HG03378 (cell line): Measurements from ENCODE around the gene CCSER2.

ENCODE experiments used
- ATAC-seq: cut with Tn5 transposase; IDR thresholded peaks from one replicate; pipeline ENCODE4 v1.9.1; 2021; ENCODE audit warnings: mild to moderate bottlenecking, moderate library complexity; ENCODE audit not compliant: unreplicated experiment

CCSER2 gene

GRCh38 chr10:84542522-84543490, 214.4 kb downstream of the CCSER2 start:
- ATAC-seq = no peak

- no peak for ATAC-seq
These were observed 215.6 kb downstream of the CCSER2 start for GRCh38 chr10:84543948-84544347.

GRCh38 chr10:84545651-84546050, 217.3 kb downstream of the CCSER2 start:
- ATAC-seq = no peak

DNA sequence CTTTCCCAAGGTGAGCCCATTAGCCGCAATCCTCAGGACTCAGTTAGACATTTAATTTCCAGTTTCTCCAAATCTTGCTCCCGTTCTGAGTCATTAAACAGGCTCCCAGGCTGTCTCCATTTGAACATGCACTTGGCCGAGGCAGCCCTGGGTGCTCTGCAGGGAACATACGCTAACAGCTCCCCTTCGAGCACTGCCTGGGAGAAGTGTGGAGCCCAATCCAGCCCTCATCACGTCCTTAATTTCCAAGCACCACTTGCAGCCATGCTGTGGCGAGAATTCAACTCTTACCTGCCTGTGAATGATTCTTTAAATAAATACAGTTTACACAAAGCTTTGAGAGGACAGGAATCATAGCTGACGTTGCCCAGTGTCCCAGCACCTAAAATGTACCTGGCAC, 218.2 kb downstream of the CCSER2 start:
- ATAC-seq = no peak

GRCh38 chr10:84547616-84548015, 219.2 kb downstream of the CCSER2 start:
- no peak for ATAC-seq

GRCh38 chr10:84548869-84549268, 220.5 kb downstream of the CCSER2 start:
- no peak for ATAC-seq

- ATAC-seq = no peak
These were observed 221.2 kb downstream of the CCSER2 start for GRCh38 chr10:84549368-84550165.

GRCh38 chr10:84550756-84551436, 222.5 kb downstream of the CCSER2 start:
- ATAC-seq = no peak

- ATAC-seq = peak; percentile 61
These were observed 223.2 kb downstream of the CCSER2 start for GRCh38 chr10:84551437-84552120.

- no peak for ATAC-seq
These were observed 224.1 kb downstream of the CCSER2 start for GRCh38 chr10:84552478-84552877.

DNA sequence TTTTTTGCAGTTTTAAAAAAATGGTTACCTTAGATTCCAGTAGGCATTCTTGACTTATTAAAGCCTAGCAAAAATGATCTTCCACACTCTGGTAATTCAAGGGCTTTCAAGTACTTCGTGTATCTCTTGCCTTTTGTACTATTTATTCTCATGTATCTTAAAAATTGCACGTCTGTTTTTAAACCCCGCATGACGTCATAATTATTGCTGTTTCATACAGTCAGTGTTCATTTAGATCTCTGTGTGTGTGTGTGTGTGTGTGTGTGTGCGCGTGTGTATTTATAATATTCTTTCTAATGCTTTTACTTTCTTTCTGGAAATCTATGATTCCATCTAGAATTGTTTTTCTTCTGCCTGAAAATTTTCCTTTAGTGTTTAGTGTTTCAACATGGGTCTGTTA, 234.2 kb downstream of the CCSER2 start:
- no peak for ATAC-seq

DNA sequence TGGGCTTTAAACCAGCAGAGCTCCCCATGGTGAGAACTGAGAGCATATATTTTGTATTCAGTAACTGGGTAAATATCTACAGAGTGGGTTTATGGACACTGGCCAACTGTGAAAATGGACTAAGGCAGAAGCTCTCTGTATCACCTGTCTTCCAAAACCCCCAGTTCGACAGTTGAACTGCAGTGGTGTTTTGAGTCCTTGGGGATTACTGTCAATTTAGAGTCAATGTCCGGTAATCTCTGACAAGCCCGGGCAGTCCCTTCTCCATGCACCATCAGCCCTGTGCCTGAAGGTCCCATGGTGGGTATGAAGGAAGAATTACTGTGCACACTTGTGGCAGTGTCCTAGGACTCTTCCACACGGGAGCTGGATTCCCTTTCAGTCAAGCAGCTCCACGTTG, 235.0 kb downstream of the CCSER2 start:
- ATAC-seq = peak; percentile 94

DNA sequence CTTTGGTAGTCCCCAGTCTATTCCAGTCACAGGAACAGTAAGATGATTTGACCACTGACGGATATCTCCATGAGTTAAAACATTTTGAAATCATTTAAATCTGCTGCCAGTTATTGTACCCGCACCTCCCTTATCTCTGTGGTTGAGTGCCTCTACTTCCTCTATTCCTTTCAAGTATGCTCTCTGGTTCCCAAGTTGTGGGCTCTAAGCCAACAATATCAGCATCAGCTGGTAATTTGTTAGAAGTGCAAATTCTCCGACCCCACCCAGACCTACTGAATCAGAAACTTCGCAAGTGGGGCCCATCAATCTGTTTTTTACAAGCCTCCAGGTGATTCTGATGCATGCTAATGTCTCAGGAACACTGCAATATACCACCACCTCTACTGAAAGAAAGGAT, 235.5 kb downstream of the CCSER2 start:
- peak; percentile 64 for ATAC-seq

- no peak for ATAC-seq
These were observed 237.6 kb downstream of the CCSER2 start for GRCh38 chr10:84565881-84566582.

DNA sequence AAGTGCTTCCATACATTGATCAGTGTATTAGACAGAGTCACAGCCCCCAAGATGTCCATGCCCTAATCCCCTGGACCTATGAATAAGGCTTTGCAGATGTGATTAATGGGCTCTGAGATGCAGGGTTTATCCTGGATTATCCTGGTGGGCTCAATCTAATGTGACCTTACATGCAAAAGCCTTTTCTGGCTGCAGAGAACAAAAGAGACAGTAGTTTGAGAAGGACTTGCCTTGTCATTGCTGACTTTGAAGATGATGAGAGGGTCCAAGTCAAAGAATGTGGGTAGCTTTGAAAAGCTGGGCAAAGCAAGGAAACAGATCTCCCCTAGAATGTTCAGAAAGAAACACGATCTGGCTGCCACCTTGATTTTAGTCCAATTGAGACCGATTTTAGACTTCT, 238.7 kb downstream of the CCSER2 start:
- no peak for ATAC-seq
